ENCODE data around the gene GTPBP3.

Gene GTPBP3

DNA sequence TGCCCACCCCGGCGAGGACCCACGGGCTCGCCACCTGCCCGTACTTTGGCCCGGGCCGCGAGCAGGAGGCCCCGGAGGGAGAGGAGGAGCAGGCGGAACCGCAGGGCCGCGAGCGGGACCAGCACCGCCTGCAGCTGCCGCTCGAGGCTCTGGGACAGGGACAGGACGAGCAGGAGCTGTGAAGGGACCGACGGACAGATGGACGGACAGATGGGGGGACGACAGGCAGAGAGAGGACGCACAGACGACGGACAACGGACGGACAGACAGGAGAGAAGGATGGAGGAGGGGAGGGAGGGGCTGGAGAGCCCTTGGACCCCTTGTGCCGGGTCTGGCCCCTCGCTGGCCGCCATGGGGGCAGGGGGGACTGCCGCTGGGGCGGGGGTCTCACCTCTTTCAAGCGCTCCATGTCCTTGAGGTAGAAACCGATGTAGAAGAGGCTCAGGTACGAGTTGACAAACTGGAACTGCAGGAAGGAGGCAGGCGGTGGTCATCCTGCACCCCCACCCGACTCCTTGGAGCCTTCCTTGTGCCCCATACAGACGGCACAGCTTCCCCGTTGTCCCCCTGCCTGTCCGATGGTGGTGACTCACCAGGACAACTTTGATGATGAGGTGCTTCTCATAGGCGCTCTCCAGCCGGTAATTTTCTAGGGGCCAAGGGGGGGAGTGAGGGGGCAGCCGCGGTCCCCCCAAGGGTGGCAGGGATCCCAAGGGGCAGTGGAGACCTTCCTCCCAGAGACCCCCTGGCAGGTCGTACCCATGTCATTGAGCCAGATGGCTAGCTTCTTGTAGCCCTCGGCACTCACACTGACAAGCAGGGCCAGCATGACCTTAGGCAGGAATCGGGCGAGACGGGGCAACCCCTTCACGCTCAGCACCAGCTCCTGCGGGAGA, 7.7 kb upstream of the GTPBP3 start:
- DNase-seq: peak in 1 of 3 donors; percentile 22

DNA sequence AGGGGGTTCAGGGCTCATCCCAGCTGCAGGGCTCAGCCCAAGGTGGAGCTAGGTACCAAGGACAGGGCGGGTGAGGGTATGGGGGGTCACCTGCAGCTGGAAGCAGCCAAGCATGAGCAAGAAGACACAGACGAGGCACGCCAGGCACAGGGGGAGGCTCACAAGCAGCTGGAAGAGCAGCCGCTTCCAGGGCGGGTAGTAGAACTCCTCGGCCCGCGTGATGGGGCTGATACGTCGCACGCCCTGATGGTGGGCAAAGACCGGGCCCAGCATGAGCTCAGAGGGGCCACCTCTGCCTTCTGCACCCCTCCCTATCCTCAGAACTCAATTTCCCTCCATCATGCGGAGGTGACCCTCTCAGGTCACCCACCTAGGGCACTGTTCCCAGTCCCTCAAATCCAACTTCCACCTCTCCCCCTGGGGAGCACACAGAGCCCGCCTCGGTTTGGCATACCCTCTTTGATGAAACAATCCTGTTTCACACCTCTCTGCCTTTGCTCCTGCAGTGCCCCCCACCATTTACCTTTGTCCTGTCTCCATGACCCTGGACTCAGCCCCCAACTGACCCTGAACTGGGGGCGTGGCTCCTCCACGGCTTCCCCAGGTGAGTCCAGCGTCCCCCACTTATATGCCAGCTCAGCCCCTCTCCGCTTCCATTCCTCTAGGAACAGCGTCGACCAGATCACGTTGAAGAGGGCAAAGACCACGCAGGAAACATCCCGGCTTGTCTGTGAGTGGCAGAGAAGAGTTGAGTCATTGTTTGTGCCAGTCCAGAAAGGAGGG, 6.9 kb upstream of the GTPBP3 start:
- no peak for DNase-seq

DNA sequence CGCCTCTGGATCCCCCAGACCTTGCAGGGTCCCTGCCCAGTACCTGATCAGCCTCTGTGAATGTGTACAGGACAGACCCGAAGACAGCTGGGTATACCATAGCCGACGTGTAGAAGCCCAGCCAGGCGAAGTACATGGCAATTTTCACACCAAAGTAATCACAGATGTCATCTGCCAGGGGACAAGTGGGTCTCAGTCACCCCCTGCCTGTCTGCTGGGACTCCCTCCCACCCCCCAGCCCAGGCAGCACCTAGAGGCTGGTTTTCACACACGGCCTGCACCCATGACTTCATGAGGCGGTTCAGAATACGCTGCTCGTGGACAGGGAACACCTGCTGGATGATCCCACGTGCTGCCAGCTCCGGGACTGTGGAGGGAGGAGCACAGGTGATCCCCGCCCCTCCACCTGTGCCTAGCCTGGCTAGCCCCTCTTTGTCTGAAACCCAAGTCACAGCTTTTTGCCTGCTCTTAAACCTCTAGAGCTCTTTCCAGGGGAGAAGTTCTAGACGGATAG, 6.3 kb upstream of the GTPBP3 start:
- DNase-seq: no peak

DNA sequence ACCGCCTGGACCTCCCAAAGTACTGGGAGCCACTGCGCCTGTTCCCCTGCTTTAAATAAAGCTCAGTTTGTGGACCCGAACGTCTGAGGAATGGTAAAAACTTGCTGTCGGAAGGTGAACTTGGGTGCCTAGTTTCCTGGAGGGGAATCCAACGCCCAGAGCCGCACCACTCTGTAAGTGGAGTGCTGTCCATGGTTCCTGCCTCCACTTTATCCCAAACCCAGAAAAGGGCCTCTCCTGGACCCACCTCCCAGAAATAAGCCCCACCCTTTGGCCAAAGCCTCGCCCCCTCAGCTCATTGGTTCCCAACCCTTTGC, 5.0 kb upstream of the GTPBP3 start:
- no peak for DNase-seq

DNA sequence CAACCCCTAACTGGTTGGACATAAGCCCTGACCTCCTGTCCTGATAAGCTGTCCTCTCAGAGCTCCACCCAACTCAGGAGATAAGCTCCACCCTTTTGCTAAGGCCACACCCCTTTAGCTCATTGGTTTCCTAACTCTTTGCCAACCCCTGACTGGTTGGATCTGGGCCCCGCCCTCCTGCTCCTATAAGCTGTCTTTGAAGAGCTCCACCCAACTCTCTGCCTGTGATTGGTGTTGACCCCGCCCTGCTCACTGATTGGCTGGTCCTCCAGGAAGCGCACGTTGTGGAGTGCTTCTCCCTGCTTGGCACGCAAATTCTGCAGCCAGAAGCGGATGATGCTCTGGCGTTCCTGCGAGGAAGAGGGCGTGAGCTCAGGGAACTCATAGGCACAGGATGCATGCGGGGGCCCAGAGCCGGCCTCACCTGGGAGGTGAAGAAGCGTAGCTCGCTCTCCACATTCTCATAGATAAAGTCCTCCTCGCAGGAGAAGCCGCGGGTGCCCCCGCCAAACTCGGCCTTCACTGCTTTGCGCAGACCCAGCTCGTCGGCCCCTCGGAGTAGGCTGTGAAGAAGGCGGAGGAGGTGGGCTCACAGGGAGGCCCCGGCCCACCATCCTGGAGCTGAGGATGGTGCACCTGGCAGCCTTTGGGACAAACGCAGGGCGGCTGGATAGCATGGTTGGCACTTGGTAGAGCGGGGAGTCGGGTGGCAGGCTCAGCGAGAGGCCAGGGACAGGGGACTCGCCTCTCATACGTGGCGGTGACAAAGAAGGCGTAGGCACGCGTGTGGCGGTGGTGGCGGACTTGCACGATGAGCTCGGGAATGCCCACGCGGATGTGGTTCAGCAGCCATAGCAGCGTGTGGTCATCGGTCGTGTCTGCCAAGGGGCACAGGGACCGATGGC, 4.4 kb upstream of the GTPBP3 start:
- DNase-seq: peak; percentile 56 to 71 (median 67)

DNA sequence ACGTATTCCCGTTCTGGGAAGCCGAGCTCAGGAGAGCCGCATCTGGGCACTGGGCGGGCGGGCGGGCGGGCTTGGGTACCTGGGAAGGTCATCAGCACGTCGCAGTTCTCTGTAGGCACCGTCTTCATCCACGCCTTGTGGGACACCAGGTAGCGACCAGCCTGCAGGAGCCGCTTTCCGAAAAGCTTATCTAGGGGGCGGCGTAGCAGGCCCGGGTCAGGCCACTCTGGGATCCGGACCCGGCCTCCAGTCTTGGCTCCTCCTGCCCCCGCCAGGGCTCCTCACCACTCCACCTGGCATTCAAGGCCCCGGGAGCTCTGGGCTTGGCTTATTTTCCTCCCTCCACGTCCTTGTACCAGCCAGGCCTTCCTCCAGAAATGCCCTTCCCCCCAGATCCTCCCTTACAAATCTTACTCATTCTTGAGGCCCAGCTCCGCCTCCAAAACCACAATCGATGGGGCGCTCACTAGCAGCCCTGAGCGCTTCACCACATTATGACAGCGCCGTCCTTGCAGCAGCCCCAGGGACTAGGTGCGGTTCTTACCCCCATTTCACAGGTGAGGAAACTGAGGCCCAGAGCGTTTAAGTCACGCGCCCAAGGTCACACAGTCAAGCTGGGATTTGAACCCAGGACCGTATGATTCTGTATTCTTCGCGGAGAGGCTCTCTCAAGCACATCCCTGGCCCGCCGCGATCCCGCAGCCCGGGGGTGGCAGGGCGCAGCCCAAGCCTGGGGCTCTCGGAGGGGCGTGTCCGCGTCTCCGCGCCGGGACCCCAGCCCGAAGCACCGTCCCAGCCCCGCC, 3.5 kb upstream of the GTPBP3 start:
- DNase-seq: peak; percentile 85 to 87 (median 85)

DNA sequence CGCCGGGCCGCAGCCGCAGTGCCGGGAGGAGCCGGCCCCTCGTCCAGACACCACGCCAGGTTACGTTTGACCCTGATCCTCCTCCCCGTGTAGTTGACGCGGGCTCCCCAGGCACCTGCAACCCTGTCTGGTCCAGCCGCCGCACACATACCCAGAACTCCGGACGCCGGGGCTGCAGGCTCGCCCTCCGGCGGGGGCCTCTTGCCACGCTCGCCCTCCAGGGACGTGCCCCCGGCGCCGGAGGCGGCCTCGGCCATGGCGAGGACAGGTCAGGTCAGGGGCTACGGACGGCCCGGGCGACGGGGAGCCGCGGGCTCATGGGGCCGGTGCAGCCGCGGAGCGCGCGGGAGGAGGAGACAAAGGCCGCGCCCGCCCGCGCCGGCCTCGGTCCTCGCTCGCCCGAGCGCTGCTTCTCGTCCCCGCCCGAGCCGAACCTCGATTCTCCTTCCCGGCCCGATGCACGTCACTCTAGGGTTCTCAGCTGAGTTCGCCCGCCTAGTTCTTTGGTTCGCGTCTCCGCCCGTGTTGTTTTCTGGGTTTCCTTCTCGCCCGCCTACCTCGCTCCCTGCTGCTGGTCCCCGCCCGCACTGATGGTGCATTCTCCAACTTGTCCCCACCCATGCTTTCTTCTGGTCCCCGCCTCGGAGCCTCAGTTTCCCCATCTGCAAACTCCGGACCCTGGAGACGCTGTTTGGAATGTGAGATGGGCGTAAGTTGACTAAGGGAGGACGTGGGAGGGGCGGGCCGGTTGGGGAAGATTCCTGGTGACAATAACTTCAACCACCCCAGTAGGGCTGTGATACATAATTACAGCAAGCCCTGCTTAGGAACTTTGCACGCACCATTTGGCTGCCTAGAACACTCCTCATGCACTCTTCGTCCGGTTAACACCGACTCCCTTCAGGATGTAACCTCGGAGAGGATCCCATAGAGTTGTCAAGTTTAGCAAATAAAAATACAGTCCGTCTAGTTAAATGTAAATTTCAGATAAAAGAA, 2.6 kb upstream of the GTPBP3 start, which contains the start of gene ANO8:
Gene ANO8, minus strand, starts transcription at position 442 of the 996 bp plus-strand sequence. Its CDS starts 185 bp downstream, at position 257.
- peak; percentile 97 to 98 (median 98) for DNase-seq

DNA sequence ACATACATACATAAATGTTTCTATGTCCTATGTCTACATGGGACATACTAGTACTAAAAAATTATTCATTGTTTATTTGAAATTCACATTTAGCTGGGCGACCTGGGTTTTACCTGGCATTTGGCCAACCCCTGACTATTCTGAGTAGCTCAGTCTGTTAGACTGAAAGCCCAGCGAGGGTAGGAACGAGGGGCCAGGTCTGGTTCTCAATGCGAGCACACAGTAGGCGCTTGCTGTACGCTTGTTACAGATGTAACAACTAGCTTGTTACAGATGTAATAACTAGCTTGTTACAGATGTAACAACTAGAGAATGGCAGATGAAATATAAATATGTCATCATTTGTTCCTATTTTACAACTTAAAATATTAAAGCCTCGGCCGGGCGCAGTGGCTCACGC, 1.8 kb upstream of the GTPBP3 start:
- DNase-seq: no peak

DNA sequence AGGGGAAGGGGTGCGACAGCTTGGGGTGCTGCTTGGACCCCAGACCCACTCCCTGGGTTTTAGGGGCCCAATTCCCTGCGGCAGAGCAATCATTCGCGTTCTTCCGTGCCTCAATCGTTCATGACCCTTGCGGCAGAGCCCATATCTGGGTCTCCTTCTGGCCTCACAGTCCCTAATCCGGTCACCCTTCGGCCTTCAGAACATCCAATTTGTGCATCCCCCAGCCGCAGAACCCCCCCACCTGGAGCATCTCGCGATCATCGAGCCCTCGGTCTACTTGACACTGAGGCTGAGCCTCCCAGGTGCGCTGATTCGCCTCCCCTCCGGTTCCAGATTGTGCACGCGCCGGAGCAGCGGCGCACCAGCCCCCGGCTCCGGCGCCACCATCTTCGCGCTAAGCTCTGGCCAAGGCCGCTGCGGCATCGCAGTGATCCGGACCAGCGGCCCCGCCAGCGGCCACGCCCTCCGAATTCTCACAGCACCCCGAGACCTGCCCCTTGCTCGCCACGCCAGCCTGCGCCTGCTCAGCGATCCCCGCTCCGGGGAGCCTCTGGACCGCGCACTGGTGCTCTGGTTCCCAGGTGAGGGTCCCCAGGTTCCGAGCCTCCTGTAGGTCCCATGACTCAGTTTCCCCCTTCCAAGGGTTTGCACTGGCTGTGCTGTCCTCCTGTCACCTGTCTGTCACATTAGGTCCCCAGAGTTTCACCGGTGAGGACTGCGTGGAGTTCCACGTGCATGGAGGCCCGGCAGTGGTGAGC, 501 bp downstream of the GTPBP3 start:
- DNase-seq: peak in 1 of 3 donors; percentile 45

DNA sequence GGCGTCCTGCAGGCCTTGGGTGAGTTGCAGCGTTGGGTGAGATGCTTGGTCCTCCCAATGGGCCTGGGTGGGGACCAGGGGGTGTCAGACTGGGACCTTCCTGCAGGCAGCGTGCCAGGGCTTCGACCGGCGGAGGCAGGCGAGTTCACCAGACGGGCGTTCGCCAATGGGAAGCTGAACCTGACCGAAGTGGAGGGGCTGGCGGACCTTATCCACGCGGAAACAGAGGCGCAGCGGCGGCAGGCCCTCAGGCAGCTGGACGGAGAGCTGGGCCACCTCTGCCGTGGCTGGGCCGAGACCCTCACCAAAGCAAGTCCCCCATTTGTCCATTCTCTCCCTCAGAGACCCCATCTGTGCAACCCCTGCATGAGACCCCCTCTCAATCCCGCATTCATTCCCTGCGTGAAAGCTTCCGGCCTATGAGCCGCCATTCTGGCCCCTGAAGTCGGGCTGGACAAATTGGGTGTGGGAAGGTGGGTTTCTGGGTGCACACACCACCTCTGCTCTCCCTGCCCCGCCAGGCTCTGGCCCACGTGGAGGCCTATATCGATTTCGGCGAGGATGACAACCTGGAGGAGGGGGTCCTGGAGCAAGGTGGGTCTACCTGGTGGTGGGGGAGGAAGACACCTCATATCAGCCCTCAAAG, 1.2 kb downstream of the GTPBP3 start:
- DNase-seq: no peak

DNA sequence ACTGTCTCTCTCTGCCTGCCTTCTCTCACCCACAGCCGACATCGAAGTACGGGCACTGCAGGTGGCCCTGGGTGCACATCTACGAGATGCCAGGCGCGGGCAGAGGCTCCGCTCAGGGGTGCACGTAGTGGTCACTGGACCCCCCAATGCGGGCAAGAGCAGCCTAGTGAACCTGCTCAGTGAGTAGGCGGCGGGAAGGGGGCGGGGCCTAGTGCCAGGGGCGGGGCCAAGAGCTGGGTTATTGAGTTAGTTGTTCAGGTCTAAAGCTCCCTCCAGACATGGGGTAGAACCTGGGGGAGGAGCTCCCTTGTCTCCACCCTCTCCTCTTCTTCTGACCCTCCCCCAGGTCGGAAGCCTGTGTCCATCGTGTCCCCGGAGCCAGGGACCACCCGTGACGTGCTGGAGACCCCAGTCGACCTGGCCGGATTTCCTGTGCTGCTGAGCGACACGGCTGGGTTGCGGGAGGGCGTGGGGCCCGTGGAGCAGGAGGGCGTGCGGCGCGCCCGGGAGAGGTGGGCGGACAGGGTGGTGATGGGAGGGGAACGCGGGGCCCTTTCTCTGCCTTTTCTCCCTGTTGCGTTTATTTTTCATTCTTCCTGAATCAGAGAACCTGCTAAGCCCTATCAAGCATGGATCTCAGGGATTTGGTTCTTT, 1.9 kb downstream of the GTPBP3 start:
- peak in 1 of 3 donors; percentile 30 for DNase-seq

DNA sequence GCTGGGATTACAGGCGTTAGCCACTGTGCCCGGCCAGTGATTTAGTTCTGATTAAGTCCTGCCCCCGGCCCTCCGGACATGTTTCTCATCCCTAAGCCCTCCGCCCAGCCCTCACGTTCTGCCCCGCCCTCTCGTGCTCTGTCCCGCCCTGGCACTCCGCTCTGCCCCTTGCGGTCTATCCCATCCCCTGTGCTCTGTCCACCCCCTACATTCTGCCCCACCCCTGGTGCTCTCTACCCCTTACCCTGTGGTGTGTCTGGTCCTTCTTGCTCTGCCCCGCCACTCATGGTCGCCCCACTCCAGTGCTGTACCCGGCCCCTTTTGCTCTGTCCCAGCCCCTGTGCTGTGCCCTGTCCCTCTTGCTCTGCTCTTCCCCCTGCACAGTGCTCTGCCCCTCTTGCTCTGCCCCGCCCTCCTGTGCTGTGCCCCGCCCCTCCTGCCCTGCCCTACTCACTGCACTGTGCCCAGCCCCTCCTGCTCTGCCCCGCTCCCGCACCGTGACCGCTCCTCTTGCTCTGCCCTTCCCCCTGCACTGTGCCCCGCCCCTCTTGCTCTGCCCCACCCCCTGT, 3.0 kb downstream of the GTPBP3 start:
- DNase-seq: peak in 1 of 3 donors; percentile 55

DNA sequence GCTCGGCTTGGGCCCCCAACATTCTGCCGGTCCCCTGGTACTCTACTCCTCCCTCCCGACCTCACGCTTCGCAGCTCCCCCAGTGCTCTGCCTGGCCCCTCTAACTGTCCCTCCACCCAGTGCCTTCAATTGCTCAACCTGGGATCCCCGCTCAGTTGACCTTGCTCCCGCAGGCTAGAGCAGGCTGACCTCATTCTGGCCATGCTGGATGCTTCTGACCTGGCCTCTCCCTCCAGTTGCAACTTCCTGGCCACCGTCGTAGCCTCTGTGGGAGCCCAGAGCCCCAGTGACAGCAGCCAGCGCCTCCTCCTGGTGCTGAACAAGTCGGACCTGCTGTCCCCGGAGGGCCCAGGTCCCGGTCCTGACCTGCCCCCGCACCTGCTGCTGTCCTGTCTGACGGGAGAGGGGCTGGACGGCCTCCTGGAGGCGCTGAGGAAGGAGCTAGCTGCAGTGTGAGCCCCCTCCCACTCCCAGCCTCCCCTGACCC, 3.6 kb downstream of the GTPBP3 start:
- DNase-seq: peak in 2 of 3 donors; percentile 44 to 46

DNA sequence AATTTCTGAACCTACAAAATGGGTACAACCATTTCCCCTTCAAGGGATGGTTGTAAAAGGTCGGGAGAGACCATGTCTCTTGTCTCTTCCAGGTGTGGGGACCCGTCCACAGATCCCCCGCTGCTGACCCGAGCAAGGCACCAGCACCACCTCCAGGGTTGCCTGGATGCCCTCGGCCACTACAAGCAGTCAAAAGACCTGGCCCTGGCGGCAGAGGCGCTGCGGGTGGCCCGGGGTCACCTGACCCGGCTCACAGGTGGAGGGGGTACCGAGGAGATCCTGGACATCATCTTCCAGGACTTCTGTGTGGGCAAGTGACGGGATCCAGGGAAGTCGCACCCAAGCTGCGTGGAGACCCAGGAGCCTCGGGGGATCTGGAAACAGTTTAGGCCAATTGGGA, 4.0 kb downstream of the GTPBP3 start:
- no peak for DNase-seq

DNA sequence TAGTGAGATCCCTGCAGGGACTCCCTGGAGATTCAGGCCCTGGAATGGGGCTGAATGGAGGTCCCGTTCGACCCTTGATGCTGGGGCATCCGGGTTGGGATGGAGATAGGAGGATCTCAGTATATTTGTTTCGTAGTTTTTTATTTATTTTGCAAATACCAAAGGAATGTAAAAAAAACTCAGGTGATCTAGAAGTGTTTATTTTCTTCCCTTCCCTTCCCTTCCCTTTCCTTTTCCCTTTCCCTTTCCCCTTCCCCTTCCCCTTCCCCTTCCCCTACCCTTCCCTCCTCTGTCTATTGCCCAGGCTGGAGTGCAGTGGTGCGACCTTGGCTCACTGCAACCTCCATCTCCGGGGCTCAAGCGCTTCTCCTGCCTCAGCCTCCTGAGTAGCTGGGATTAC, 4.5 kb downstream of the GTPBP3 start:
- DNase-seq: no peak

DNA sequence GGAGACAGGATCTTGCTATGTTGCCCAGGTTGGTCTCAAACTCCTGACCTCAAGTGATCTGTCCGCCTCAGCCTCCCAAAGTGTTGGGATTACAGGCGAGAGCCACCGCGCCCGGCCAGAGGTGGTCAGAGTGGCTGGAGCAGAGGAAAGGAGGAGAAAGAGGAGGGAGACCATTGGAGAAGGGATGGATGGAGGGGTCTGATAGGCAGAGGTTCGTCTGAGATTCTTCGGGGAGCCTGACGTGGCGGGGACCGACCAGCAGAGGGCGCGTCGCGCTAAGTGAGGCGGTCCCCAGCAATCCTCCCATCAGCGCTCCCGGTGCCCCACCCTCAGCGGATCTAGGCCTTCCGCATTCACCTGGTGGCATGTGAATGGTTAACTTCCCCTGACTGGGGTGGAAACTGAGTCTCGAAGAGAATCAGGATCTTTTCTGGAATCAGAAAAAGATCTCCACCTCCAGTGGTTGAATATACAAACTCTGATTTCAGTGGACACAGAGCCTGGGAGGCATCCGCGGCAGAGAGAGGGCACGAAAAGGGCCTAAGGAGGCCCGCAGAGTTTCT, 8.8 kb downstream of the GTPBP3 start:
- DNase-seq: peak; percentile 79 to 88 (median 86)

DNA sequence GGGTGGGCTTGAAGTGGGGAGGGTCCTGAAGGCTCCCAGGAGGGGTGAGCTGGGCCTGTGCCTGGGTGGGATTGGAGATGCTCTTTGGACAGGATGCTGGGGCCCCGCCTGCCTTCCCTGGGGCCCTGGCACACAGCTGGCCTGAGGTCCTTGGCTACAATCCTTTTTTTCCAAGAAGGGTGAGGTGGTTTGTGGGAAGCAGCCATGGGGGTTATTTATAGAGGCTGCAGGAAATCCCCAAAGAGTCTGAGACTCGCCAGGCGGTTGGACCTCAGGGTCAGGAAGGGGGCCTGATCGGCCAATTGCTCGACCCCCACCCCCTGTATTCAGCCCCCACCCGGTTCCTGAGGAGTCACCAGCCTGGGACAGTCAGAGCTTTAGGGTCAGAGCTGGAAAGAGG, 10.0 kb downstream of the GTPBP3 start:
- peak in 2 of 3 donors; percentile 42 to 62 for DNase-seq

DNA sequence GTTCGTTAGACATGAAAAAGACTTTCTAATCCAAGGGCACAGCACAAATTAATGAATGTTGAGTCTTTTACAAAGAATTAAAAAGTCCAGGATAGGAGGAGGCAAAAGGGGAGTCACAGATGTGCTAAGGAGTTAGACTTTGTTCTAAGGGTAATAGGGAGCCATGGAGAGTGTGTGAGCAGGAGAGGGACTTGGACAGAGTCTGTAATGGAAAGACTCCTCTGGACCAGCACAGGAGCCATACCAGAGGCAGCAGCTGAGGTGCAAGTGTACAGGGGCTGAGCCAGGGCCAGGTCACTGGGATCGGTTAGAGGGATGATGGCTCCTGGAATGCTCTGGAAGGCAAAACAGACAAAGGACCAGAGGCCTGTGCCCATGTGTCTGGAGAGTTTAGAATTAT, 10.5 kb downstream of the GTPBP3 start:
- DNase-seq: no peak

All from suppressor macrophage treated with lipopolysaccharide for 1 hour (primary cell).